Measurements from ENCODE around the gene SETD1B. TPM values are rescaled to one million over a fixed set of nuclear protein-coding genes. Genes with fewer than 3 reads are reported as not detected.
A peak's percentile ranks its signal among the peaks of the same experiment; 100 is the strongest.

Gene SETD1B
- total RNA-seq, 1 donor, result 5.0 TPM

GRCh38 chr12:121810234-121810817 is 6.5 kb downstream of the SETD1B start:
- peak overlapping the region; percentile 81 for H3K4me3 ChIP-seq (ENCODE audit: low read depth, low read length)
- DNase-seq (ENCODE audit: low read depth), result no peak
- no peak for TF ChIP-seq CTCF (IDR thresholded peaks at IDR 0.05; ENCODE audit: insufficient read depth, low read length)

- peak overlapping the region; percentile 81 for H3K4me3 ChIP-seq (ENCODE audit: low read depth, low read length)
- peak; percentile 28 for DNase-seq (ENCODE audit: low read depth)
- no peak for TF ChIP-seq CTCF (IDR thresholded peaks at IDR 0.05; ENCODE audit: insufficient read depth, low read length)
These were observed 7.1 kb downstream of the SETD1B start for GRCh38 chr12:121810833-121811433.

- peak overlapping the region; percentile 81 for H3K4me3 ChIP-seq (ENCODE audit: low read depth, low read length)
- TF ChIP-seq CTCF (IDR thresholded peaks at IDR 0.05; ENCODE audit: insufficient read depth, low read length), result peak; percentile 70
- peak; percentile 63 for DNase-seq (ENCODE audit: low read depth)
These were observed 7.9 kb downstream of the SETD1B start for GRCh38 chr12:121811434-121812319.

GRCh38 chr12:121812320-121812871 is 8.6 kb downstream of the SETD1B start:
- H3K4me3 ChIP-seq (ENCODE audit: low read depth, low read length), result peak overlapping the region; percentile 81
- TF ChIP-seq CTCF (IDR thresholded peaks at IDR 0.05; ENCODE audit: insufficient read depth, low read length), result no peak
- DNase-seq (ENCODE audit: low read depth), result peak; percentile 79

GRCh38 chr12:121812921-121813896 is 9.4 kb downstream of the SETD1B start:
- TF ChIP-seq CTCF (IDR thresholded peaks at IDR 0.05; ENCODE audit: insufficient read depth, low read length), result no peak
- peak overlapping the region; percentile 81 for H3K4me3 ChIP-seq (ENCODE audit: low read depth, low read length)
- peak; percentile 65 for DNase-seq (ENCODE audit: low read depth)

GRCh38 chr12:121813951-121814350 is 10.1 kb downstream of the SETD1B start:
- H3K4me3 ChIP-seq (ENCODE audit: low read depth, low read length), result no peak overlapping the region
- no peak for TF ChIP-seq CTCF (IDR thresholded peaks at IDR 0.05; ENCODE audit: insufficient read depth, low read length)
- DNase-seq (ENCODE audit: low read depth), result no peak

Measured in fibroblast of the aortic adventitia (primary cell).